Measurements from ENCODE around the gene SLC44A3. TPM values are rescaled to one million over a fixed set of nuclear protein-coding genes. Genes with fewer than 3 reads are reported as not detected.
A peak's percentile ranks its signal among the peaks of the same experiment; 100 is the strongest.

SLC44A3 gene
- total and polyA plus RNA-seq, 12 donors, result 1.2 to 9.4 (median 4.8) TPM

GRCh38 chr1:94927405-94928175 lies 107.4 kb downstream of the SLC44A3 start:
- WGBS, 2 donors, result 9% methylated on average over 35 to 40 of the region's 40 CpGs
- intact Hi-C loops (cut with DNase I), result loop anchor here in 9 of 10 donors (2.0 to 10.0 kb wide), 14 partner anchors 35 to 117 kb away; no protein-coding TSS in a partner anchor
- Histone ChIP-seq H3K36me3 (peaks cover 0 to 12% (median 0%) of the 10 kb centered on the region in 9 donors), H3K9me3 (no peaks in the 10 kb centered on the region), H3K4me3 (peak overlapping the region; percentile 11 to 96 (median 85)), H3K27me3 (peaks cover 0 to 50% (median 0%) of the 10 kb centered on the region in 7 donors), H3K4me1 (peaks cover 16 to 60% (median 49%) of the 10 kb centered on the region in 9 donors), H3K27ac (peak overlapping the region; percentile 93 to 100 (median 98))
- ATAC-seq (no peak), DNase-seq (no peak)
- TF ChIP-seq, protein P1, sequence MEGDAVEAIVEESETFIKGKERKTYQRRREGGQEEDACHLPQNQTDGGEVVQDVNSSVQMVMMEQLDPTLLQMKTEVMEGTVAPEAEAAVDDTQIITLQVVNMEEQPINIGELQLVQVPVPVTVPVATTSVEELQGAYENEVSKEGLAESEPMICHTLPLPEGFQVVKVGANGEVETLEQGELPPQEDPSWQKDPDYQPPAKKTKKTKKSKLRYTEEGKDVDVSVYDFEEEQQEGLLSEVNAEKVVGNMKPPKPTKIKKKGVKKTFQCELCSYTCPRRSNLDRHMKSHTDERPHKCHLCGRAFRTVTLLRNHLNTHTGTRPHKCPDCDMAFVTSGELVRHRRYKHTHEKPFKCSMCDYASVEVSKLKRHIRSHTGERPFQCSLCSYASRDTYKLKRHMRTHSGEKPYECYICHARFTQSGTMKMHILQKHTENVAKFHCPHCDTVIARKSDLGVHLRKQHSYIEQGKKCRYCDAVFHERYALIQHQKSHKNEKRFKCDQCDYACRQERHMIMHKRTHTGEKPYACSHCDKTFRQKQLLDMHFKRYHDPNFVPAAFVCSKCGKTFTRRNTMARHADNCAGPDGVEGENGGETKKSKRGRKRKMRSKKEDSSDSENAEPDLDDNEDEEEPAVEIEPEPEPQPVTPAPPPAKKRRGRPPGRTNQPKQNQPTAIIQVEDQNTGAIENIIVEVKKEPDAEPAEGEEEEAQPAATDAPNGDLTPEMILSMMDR (IDR thresholded peaks at IDR 0.05), result no peak

DNA sequence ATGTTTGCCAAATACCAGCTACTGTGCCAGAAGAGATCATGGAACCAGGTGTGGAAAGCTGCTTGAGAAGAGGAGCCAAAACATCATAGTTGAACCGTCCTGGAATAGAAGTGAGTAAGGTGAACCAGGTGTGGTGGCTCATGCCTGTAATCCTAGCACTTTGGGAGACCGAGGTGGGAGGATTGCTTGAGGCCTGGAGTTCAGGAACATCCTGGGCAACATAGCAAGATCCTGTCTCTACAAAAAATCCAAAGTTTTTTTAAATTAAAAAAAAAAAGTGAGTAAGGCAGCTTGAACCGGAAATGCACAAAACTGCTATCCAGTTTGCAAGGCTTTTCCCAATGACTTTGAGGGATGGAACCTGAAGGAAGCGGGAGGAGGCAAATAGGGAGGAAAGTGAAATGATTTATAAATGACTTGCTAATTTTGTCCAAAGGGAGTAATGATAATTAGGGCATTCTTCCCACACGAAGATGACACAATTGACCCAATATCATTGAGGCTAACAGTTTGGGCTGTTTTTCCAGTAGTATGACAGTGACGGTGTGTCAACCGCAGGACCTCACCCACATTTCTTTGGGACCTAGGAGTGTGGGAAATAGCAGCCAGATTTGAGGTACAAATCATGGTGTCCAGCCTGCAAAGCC lies 108.3 kb downstream of the SLC44A3 start:
- TF ChIP-seq, protein P1 (IDR thresholded peaks at IDR 0.05), result no peak
- H3K27me3 ChIP-seq, result peaks cover 0 to 50% (median 0%) of the 10 kb centered on the region in 7 donors
- H3K9me3 ChIP-seq, result no peaks in the 10 kb centered on the region
- peaks cover 0 to 18% (median 0%) of the 10 kb centered on the region in 9 donors for H3K36me3 ChIP-seq
- DNase-seq (no peak), ATAC-seq (no peak)
- intact Hi-C loops (cut with DNase I), result loop anchor here in 9 of 10 donors (5.0 to 10.0 kb wide), 10 partner anchors 34 to 116 kb away; no protein-coding TSS in a partner anchor
- H3K4me1 ChIP-seq, result peaks cover 16 to 52% (median 41%) of the 10 kb centered on the region in 9 donors
- WGBS, 2 donors, result 60 to 72% methylated on average over 7 of the region's 7 CpGs
- H3K4me3 ChIP-seq, result peak overlapping the region in 8 of 10 donors; percentile 61 to 96 (median 90)
- peak overlapping the region; percentile 93 to 100 (median 98) for H3K27ac ChIP-seq

- 72 to 73% methylated on average over 11 of the region's 11 CpGs for WGBS, 2 donors
- no peak for DNase-seq
- intact Hi-C loops (cut with DNase I), result loop anchor here in 9 of 10 donors (5.0 to 10.0 kb wide), 10 partner anchors 33 to 115 kb away; no protein-coding TSS in a partner anchor
- TF ChIP-seq, protein P1 (IDR thresholded peaks at IDR 0.05), result no peak
- Histone ChIP-seq H3K27me3 (peaks cover 0 to 43% (median 0%) of the 10 kb centered on the region in 7 donors), H3K27ac (peak overlapping the region in 5 of 10 donors; percentile 96 to 100 (median 97)), H3K4me1 (peaks cover 6 to 40% (median 29%) of the 10 kb centered on the region in 9 donors), H3K4me3 (peak overlapping the region in 5 of 10 donors; percentile 69 to 96 (median 94)), H3K9me3 (no peaks in the 10 kb centered on the region), H3K36me3 (peaks cover 0 to 21% (median 0%) of the 10 kb centered on the region in 9 donors)
- no peak for ATAC-seq
Observed at GRCh38 chr1:94929351-94930217, 109.4 kb downstream of the SLC44A3 start.
